Measurements from ENCODE around the gene COQ2. TPM values are rescaled to one million over a fixed set of nuclear protein-coding genes. Genes with fewer than 3 reads are reported as not detected.

COQ2 gene
- total RNA-seq, 6 experiments from 2014 or later: 15.4 to 23.2 (median 20.6) TPM

DNA sequence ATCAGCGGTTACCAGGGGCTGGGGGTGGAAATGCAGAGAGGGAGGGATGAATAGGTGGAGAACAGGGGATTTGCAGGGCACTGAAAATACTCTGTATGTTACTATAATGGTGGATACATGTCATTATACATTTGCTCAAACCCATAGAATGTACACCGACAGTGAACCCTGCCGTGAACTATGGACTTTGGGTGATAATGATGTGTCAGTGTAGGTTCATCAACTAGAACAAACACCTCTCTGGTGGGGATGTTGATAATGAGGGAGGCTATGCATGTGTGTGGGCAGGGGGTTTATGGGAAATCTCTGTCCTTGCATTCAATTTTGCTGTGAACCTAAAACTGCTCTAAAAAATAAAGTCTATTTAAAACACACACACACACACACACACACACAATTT lies 38.5 kb upstream of the COQ2 start:
- TF ChIP-seq, protein P1, sequence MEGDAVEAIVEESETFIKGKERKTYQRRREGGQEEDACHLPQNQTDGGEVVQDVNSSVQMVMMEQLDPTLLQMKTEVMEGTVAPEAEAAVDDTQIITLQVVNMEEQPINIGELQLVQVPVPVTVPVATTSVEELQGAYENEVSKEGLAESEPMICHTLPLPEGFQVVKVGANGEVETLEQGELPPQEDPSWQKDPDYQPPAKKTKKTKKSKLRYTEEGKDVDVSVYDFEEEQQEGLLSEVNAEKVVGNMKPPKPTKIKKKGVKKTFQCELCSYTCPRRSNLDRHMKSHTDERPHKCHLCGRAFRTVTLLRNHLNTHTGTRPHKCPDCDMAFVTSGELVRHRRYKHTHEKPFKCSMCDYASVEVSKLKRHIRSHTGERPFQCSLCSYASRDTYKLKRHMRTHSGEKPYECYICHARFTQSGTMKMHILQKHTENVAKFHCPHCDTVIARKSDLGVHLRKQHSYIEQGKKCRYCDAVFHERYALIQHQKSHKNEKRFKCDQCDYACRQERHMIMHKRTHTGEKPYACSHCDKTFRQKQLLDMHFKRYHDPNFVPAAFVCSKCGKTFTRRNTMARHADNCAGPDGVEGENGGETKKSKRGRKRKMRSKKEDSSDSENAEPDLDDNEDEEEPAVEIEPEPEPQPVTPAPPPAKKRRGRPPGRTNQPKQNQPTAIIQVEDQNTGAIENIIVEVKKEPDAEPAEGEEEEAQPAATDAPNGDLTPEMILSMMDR (IDR thresholded peaks at IDR 0.05): no peak
- DNase-seq: no peak
- no peak overlapping the region for H3K27ac Mint-ChIP-seq

DNA sequence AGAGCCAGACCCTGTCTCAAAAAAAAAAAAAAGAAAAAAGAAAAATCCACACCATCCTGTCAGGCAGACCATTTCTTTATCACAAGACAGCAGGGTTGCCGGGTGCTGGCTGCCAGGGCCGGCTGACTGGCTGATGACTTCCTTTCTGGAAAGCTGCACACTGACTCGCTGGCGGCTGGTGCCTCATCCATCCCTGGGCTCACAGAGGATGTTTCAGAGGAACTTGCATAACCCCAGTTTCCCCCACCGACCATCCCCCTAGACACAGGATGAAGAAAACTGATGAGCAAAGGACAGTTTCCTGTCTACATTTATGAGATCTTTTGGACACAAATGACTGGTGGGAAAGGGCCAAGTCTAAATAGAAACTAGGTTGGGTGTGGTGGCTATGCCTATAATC lies 36.0 kb upstream of the COQ2 start:
- Mint-ChIP-seq H3K27ac (no peak overlapping the region), H3K4me3 (no peak overlapping the region), H3K9me3 (no peaks in the 10 kb centered on the region), H3K36me3 (ENCODE audit: low read depth) (no peaks in the 10 kb centered on the region), H3K4me1 (ENCODE audit: low read depth) (peaks cover 16% of the 10 kb centered on the region), H3K27me3 (ENCODE audit: insufficient read depth) (peaks cover 9% of the 10 kb centered on the region)
- TF ChIP-seq, protein P1 (IDR thresholded peaks at IDR 0.05): no peak
- DNase-seq: peak; percentile 6

More for the DNA sequence above, 38.5 kb upstream of the COQ2 start:
- Mint-ChIP-seq H3K36me3 (ENCODE audit: low read depth) (no peaks in the 10 kb centered on the region), H3K4me3 (no peak overlapping the region), H3K27me3 (ENCODE audit: insufficient read depth) (peaks cover 14% of the 10 kb centered on the region), H3K4me1 (ENCODE audit: low read depth) (peaks cover 9% of the 10 kb centered on the region), H3K9me3 (no peaks in the 10 kb centered on the region)

DNA sequence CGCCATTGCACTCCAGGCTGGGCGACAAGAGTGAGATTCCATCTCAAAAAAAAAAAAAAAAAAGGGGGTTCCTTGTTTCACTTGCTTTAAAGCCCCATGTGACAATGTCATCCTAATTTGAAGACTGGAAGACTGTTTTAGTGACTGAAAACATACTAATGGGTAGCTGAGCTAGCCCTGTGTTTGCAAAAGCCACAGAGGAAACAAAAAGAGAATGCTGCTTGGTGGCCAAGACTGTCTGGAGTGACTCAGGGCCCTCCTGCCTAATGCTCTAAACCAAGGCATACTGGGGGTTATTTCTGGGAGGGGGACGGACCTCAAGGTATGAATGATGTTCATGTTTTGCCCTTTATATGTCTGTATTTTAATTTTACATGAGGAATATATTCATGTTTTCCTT lies 34.1 kb upstream of the COQ2 start:
- Mint-ChIP-seq H3K4me3 (no peak overlapping the region), H3K27ac (no peak overlapping the region), H3K9me3 (no peaks in the 10 kb centered on the region), H3K27me3 (ENCODE audit: insufficient read depth) (peaks cover 7% of the 10 kb centered on the region), H3K4me1 (ENCODE audit: low read depth) (peaks cover 16% of the 10 kb centered on the region), H3K36me3 (ENCODE audit: low read depth) (no peaks in the 10 kb centered on the region)
- TF ChIP-seq, protein P1 (IDR thresholded peaks at IDR 0.05): no peak
- no peak for DNase-seq

DNA sequence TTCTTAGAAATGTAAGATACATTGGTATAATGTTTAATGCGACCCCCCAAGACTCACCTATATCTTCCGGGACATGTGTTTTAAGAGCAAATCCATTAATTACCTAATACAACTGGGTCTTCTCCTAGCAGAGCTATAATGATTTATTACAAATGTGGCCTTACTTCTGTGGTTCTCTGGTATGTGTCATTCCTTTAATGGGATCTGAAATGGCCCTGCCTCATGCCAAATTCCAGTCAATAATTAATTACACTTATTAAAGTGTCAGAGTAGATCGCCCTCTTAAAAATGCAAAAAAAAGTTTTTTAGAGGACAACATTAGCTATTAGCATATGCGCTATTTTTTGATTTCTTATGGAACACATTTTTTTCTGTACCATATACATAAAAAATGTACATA lies 33.1 kb upstream of the COQ2 start:
- no peak for DNase-seq
- H3K9me3 Mint-ChIP-seq: no peaks in the 10 kb centered on the region
- peaks cover 2% of the 10 kb centered on the region for H3K27me3 Mint-ChIP-seq (ENCODE audit: insufficient read depth)
- H3K36me3 Mint-ChIP-seq (ENCODE audit: low read depth): no peaks in the 10 kb centered on the region
- H3K4me3 Mint-ChIP-seq: no peak overlapping the region
- TF ChIP-seq, protein P1 (IDR thresholded peaks at IDR 0.05): no peak
- H3K27ac Mint-ChIP-seq: no peak overlapping the region
- peaks cover 16% of the 10 kb centered on the region for H3K4me1 Mint-ChIP-seq (ENCODE audit: low read depth)

DNA sequence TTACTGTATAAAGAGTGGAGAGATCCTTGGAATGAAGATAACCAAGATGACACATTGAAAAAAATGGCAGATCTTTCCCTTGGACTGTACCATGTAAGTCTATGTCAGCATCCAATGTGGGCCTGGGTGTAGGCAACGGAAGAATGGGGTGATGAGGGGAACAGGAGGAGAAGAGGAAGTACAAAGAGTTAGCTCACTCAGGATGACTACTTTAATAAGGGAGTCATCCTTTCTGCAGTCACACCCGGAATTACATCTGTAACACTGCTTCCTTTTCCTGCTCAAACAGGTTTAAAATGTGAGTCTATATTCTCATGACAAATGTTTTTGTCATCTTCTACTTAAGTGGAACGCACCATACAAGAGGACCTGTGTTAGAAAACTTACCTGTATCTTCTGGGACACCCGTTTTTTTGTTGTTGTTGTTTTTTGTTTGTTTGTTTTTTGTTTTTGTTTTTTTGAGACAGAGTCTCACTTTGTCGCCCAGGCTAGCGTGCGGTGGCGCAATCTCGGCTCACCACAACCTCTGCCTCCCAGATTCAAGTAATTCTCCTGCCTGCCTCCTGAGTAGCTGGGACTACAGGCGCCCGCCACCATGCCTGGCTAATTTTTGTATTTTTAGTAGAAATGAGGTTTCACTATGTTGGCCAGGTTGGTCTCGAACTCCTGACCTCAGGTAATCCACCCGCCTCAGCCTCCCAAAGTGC lies 32.0 kb upstream of the COQ2 start:
- no peak for DNase-seq
- H3K4me3 Mint-ChIP-seq: no peak overlapping the region
- no peaks in the 10 kb centered on the region for H3K9me3 Mint-ChIP-seq
- no peak overlapping the region for H3K27ac Mint-ChIP-seq
- TF ChIP-seq, protein P1 (IDR thresholded peaks at IDR 0.05): no peak
- H3K4me1 Mint-ChIP-seq (ENCODE audit: low read depth): peaks cover 16% of the 10 kb centered on the region
- H3K36me3 Mint-ChIP-seq (ENCODE audit: low read depth): no peaks in the 10 kb centered on the region; the same call in 1 of the 2 replicates
- peaks cover 2% of the 10 kb centered on the region for H3K27me3 Mint-ChIP-seq (ENCODE audit: insufficient read depth)
